A549 (cell line): ENCODE measurements around the gene OR8G1. TPM values are rescaled to one million over a fixed set of nuclear protein-coding genes. Genes with fewer than 3 reads are reported as not detected.

ENCODE experiments used
- ATAC-seq, 2 experiments: fragments of 200-7000 bp in 1 of 2; fragments of >200 bp in 1 of 2; cut with Nextera tagmentation in 1 of 2; cut with Tn5 transposase in 1 of 2; 3 replicates each; pipeline versions ENCODE4 v1.8.0 to v1.9.1; 2018 to 2020; ENCODE audit warnings: mild to moderate bottlenecking in 1 of 2, moderate library complexity in 1 of 2
- CTCF ChIA-PET: fragments of 300-600 bp; sonication (Branson Sonifier 250); formaldehyde crosslinking; extraction: SDS; loops from one replicate; lab custom pipeline; 2021; ENCODE audit warnings: antibody characterized with exemption, inconsistent platforms; lab: Yijun Ruan, JAX
- POLR2A ChIA-PET: fragments of 350-600 bp; formaldehyde crosslinking; extraction: SDS; loops from one replicate; lab custom pipeline; 2021; ENCODE audit warnings: antibody characterized with exemption, inconsistent platforms; lab: Yijun Ruan, JAX
- DNase-seq, 2 experiments: peaks; one replicate each; pipeline versions ENCODE4 v3.0.0 to v3.0.0-alpha.2; 2011 to 2016; ENCODE audit warnings: low read depth in 1 of 2, low spot score in 1 of 2
- FAIRE-seq: peaks from 2 replicates; lab custom pipeline; 2011; peaks lifted over from hg19 to GRCh38; lab: Jason Lieb, UNC
- H3K27ac ChIP-seq, 2 experiments: fragments of >200 bp; sonication (Bioruptor Twin); formaldehyde crosslinking; 3 replicates each; pipeline ENCODE4 v1.5.1; 2016 to 2017
- H3K4me1 ChIP-seq: fragments of >200 bp; sonication (Bioruptor Twin); formaldehyde crosslinking; 3 replicates; pipeline ENCODE4 v1.6.1; 2016
- H3K4me2 ChIP-seq: fragments of >200 bp; sonication (Bioruptor Twin); formaldehyde crosslinking; 3 replicates; pipeline ENCODE4 v1.6.1; 2016
- H3K4me3 ChIP-seq: fragments of >200 bp; sonication (Bioruptor Twin); formaldehyde crosslinking; 3 replicates; pipeline ENCODE4 v1.5.1; 2016
- H3K9me3 ChIP-seq: fragments of >200 bp; sonication (Bioruptor Twin); formaldehyde crosslinking; 3 replicates; pipeline ENCODE4 v1.6.1; 2016
- BHLHE40 ChIP-seq: IDR thresholded peaks from 2 replicates; pipeline ENCODE4 v1.6.1; 2012; ENCODE audit warnings: low read depth, low read length, inconsistent platforms
- CBX2 ChIP-seq: fragments of 200-600 bp; sonication (generic); IDR thresholded peaks from 2 replicates; pipeline ENCODE4 v1.6.1; 2016; ENCODE audit warnings: low read depth, mild to moderate bottlenecking, borderline replicate concordance
- CBX8 ChIP-seq: fragments of 200-600 bp; sonication (generic); IDR thresholded peaks from 2 replicates; pipeline ENCODE4 v1.6.1; 2016
- EHMT2 ChIP-seq: fragments of 200-600 bp; sonication (generic); IDR thresholded peaks from 2 replicates; pipeline ENCODE4 v1.6.1; 2016; ENCODE audit warnings: antibody characterized with exemption, low read depth, mild to moderate bottlenecking, moderate library complexity
- ESRRA ChIP-seq: fragments of 150-350 bp; IDR thresholded peaks from 2 replicates; pipeline ENCODE4 v1.6.1; 2014; ENCODE audit warnings: mild to moderate bottlenecking, low read length, borderline replicate concordance
- FOSL2 ChIP-seq, 2 experiments: fragments of 450-650 bp in 1 of 2; fragments of >200 bp in 1 of 2; sonication (Bioruptor Twin) in 1 of 2; formaldehyde crosslinking; IDR thresholded peaks; 2 replicates each; pipeline versions ENCODE4 v1.5.0 to v1.6.1; 2016 to 2020; ENCODE audit warnings: mild to moderate bottlenecking in 1 of 2, moderate library complexity in 1 of 2
- FOXS1 ChIP-seq: fragments of 250-450 bp; sonication (Bioruptor Pico); IDR thresholded peaks from 2 replicates; pipeline ENCODE4 v1.5.0; 2020; ENCODE audit warnings: mild to moderate bottlenecking, moderate library complexity
- HEYL ChIP-seq: fragments of 250-450 bp; sonication (Bioruptor Pico); IDR thresholded peaks from 2 replicates; pipeline ENCODE4 v1.8.0; 2021; ENCODE audit warnings: mild to moderate bottlenecking, moderate library complexity
- HOXB5 ChIP-seq: fragments of 250-450 bp; sonication (Bioruptor Pico); IDR thresholded peaks from 2 replicates; pipeline ENCODE4 v1.5.0; 2020; ENCODE audit warnings: mild to moderate bottlenecking, moderate library complexity
- KDM1A ChIP-seq: fragments of 200-600 bp; sonication (generic); IDR thresholded peaks from 2 replicates; pipeline ENCODE4 v1.6.1; 2016; ENCODE audit warnings: low read depth, mild to moderate bottlenecking
- MAFK ChIP-seq: fragments of 450-650 bp; IDR thresholded peaks from 2 replicates; pipeline ENCODE4 v1.6.1; 2014; ENCODE audit not compliant: partially characterized antibody
- NPAS2 ChIP-seq: fragments of 250-450 bp; sonication (Bioruptor Pico); IDR thresholded peaks from 2 replicates; pipeline ENCODE4 v1.8.0; 2022; ENCODE audit warnings: mild to moderate bottlenecking, moderate library complexity, borderline replicate concordance
- NR3C1 ChIP-seq: fragments of >200 bp; sonication (Bioruptor Twin); formaldehyde crosslinking; IDR thresholded peaks from 3 replicates; pipeline ENCODE4 v1.6.1; 2017
- RFX5 ChIP-seq: fragments of 450-650 bp; IDR thresholded peaks from 2 replicates; pipeline ENCODE4 v1.7.1; 2014; ENCODE audit warnings: antibody characterized with exemption, mild to moderate bottlenecking, moderate library complexity
- SMC3 ChIP-seq: fragments of >200 bp; sonication (Bioruptor Twin); formaldehyde crosslinking; IDR thresholded peaks from 3 replicates; pipeline ENCODE4 v1.6.1; 2018; ENCODE audit warnings: inconsistent platforms
- TP53 ChIP-seq: fragments of 250-450 bp; sonication (Bioruptor Pico); IDR thresholded peaks from 2 replicates; pipeline ENCODE4 v1.5.0; 2021; ENCODE audit warnings: mild to moderate bottlenecking, moderate library complexity
- ZNF302 ChIP-seq: fragments of 250-450 bp; sonication (Bioruptor Pico); IDR thresholded peaks from 2 replicates; pipeline ENCODE4 v1.9.0; 2021; ENCODE audit warnings: inconsistent platforms, mild to moderate bottlenecking, moderate library complexity
- WGBS: methylation state at CpG from one replicate; pipeline ENCODE4 v1.1.6; 2017; ENCODE audit errors: missing lambda C conversion rate; 5-methylcytosine and 5-hydroxymethylcytosine counted together
- polyA plus RNA-seq, 4 experiments: library from polyadenylated mRNA; depleted of rRNA in 3 of 4; stranded (reverse); fragments of >200 nt; fragmentation: RNase III in 1 of 4; extraction: RNeasy Plus Mini Kit Qiagen cat#74134 plus additional on column Dnase treatment in 1 of 4; gene quantifications; 2 replicates in 3 of 4; 3 replicates in 1 of 4; pipeline ENCODE4 v1.2.3, GENCODE V29; 2011 to 2017
- TF ChIP-seq, protein P1 (sequence below): fragments of 250-450 bp; sonication (Bioruptor Pico); IDR thresholded peaks from 2 replicates; pipeline ENCODE4 v1.5.0; 2021; ENCODE audit warnings: mild to moderate bottlenecking, moderate library complexity, borderline replicate concordance
- TF ChIP-seq, protein P2 (sequence below): fragments of 250-450 bp; sonication (Bioruptor Pico); IDR thresholded peaks from 2 replicates; pipeline ENCODE4 v1.5.0; 2020; ENCODE audit warnings: low read depth, mild to moderate bottlenecking, moderate library complexity
- TF ChIP-seq, protein P3 (sequence below): fragments of 150-350 bp; IDR thresholded peaks from 2 replicates; pipeline ENCODE4 v1.6.1; 2014; ENCODE audit warnings: low read depth, mild to moderate bottlenecking, low read length
- TF ChIP-seq, protein P4 (sequence below): IDR thresholded peaks from 2 replicates; pipeline ENCODE4 v1.6.1; 2012
- TF ChIP-seq, protein P5 (sequence below): fragments of >200 bp; sonication (Bioruptor Twin); formaldehyde crosslinking; IDR thresholded peaks from 3 replicates; pipeline ENCODE4 v1.6.1; 2016
- TF ChIP-seq, protein P6 (sequence below): IDR thresholded peaks from 2 replicates; pipeline ENCODE4 v1.6.1; 2012

Gene OR8G1
- polyA plus RNA-seq, 2 of the 4 experiments (the other 2 are of a cell fraction): not detected

DNA sequence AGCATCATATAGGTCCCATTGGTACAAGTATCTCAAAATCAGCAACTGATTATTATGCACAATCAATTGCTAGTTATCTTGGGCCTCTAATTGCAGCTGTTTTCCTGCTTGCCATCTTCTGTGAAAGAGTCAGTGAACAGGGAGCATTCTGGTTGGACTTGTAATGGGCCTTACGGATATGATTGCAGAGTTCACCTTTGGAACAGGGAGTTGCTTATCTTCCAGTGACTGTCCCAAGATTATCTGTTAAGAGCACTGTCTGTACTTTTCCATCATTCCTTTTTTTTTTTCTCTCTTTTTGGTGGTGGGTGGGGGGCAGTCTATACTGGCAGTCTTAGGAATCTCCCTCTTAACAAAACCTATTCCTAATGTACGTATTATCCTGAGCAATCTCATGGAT is 33.1 kb downstream of the OR8G1 start (continued):
- TF ChIP-seq, protein P1, sequence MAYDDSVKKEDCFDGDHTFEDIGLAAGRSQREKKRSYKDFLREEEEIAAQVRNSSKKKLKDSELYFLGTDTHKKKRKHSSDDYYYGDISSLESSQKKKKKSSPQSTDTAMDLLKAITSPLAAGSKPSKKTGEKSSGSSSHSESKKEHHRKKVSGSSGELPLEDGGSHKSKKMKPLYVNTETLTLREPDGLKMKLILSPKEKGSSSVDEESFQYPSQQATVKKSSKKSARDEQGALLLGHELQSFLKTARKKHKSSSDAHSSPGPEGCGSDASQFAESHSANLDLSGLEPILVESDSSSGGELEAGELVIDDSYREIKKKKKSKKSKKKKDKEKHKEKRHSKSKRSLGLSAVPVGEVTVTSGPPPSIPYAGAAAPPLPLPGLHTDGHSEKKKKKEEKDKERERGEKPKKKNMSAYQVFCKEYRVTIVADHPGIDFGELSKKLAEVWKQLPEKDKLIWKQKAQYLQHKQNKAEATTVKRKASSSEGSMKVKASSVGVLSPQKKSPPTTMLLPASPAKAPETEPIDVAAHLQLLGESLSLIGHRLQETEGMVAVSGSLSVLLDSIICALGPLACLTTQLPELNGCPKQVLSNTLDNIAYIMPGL (CRISPR knock-in tag): no peak
- TF ChIP-seq, all 56 proteins: peak for 0

DNA sequence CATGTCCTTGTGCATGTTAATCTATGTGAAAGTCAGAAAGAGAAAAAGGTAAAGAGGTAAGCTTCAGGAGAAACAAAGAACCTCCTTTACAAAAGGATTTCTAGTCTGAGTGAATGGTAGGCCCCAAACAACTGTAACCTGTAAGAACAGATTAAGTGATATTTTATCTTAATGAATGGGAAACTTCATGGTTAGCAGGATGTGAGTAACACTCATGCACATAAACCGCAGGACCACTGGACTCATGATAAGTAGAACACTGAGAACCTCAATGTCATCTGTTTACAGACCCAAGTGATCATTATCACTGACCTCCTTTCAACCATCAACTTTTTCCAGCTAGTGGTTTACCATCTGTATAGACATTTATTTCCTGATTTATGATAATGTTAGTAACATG is 35.2 kb downstream of the OR8G1 start:
- Histone ChIP-seq H3K4me1 (no peaks in the 10 kb centered on the region), H3K27ac (no peak overlapping the region), H3K4me2 (no peak overlapping the region), H3K4me3 (no peak overlapping the region), H3K9me3 (no peaks in the 10 kb centered on the region)
- WGBS: 0% methylated on average over 1 of the region's 1 CpG
- no peak for TF ChIP-seq ZNF302 (CRISPR knock-in tag)
- no peak for TF ChIP-seq BHLHE40
- no peak for TF ChIP-seq MAFK
- TF ChIP-seq CBX2: no peak
- no peak for TF ChIP-seq SMC3
- TF ChIP-seq RFX5: no peak
- no peak for TF ChIP-seq CBX8
- TF ChIP-seq, protein P2, sequence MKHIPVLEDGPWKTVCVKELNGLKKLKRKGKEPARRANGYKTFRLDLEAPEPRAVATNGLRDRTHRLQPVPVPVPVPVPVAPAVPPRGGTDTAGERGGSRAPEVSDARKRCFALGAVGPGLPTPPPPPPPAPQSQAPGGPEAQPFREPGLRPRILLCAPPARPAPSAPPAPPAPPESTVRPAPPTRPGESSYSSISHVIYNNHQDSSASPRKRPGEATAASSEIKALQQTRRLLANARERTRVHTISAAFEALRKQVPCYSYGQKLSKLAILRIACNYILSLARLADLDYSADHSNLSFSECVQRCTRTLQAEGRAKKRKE (CRISPR knock-in tag): no peak
- no peak for TF ChIP-seq NPAS2 (CRISPR knock-in tag)
- TF ChIP-seq, protein P3, sequence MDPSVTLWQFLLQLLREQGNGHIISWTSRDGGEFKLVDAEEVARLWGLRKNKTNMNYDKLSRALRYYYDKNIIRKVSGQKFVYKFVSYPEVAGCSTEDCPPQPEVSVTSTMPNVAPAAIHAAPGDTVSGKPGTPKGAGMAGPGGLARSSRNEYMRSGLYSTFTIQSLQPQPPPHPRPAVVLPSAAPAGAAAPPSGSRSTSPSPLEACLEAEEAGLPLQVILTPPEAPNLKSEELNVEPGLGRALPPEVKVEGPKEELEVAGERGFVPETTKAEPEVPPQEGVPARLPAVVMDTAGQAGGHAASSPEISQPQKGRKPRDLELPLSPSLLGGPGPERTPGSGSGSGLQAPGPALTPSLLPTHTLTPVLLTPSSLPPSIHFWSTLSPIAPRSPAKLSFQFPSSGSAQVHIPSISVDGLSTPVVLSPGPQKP: no peak
- TF ChIP-seq TP53 (CRISPR knock-in tag): no peak
- no peak for TF ChIP-seq ESRRA
- TF ChIP-seq NR3C1: no peak
- TF ChIP-seq FOXS1 (CRISPR knock-in tag): no peak
- TF ChIP-seq, protein P4, sequence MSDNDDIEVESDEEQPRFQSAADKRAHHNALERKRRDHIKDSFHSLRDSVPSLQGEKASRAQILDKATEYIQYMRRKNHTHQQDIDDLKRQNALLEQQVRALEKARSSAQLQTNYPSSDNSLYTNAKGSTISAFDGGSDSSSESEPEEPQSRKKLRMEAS: no peak
- TF ChIP-seq KDM1A: no peak
- TF ChIP-seq HOXB5 (CRISPR knock-in tag): no peak
- no peak for TF ChIP-seq FOSL2 (IDR thresholded peaks at IDR 0.05)
- TF ChIP-seq FOSL2 (CRISPR knock-in tag; IDR thresholded peaks at IDR 0.05): no peak
- TF ChIP-seq EHMT2: no peak
- no peak for ATAC-seq
- FAIRE-seq: no peak
- CTCF ChIA-PET: no interaction called here
- POLR2A ChIA-PET: no interaction called here
- no peak for DNase-seq

DNA sequence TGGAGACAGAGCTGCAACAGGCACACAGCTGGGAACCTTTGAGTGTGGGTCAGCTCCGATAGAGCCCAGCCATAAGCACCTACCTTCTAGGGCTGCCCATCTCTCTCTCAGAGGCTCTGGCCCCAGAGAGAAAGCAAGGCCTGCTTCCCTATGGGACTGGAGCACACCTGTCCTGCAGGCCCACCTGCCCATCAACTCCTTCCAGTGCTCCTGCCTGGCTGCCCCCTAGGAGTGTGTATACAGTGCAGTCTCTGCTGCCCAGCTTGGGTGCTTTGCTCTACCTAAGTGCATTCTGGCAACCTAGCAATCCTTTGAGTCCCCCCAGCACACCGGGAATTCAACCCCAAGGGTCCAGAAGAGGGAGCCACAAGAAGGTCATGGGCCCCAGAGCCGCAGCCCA is 36.3 kb downstream of the OR8G1 start:
- no peak for FAIRE-seq
- ChIA-PET POLR2A (no interaction called here), CTCF (interaction anchor here (1.4 kb wide), 1 partner anchor 205 kb away, joined by 4 read pairs; no protein-coding TSS in a partner anchor)
- no peak for ATAC-seq
- H3K4me2 ChIP-seq: no peak overlapping the region
- TF ChIP-seq, protein P5, sequence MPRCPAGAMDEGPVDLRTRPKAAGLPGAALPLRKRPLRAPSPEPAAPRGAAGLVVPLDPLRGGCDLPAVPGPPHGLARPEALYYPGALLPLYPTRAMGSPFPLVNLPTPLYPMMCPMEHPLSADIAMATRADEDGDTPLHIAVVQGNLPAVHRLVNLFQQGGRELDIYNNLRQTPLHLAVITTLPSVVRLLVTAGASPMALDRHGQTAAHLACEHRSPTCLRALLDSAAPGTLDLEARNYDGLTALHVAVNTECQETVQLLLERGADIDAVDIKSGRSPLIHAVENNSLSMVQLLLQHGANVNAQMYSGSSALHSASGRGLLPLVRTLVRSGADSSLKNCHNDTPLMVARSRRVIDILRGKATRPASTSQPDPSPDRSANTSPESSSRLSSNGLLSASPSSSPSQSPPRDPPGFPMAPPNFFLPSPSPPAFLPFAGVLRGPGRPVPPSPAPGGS: no peak
- TF ChIP-seq HEYL (CRISPR knock-in tag): no peak
- TF ChIP-seq, protein P6, sequence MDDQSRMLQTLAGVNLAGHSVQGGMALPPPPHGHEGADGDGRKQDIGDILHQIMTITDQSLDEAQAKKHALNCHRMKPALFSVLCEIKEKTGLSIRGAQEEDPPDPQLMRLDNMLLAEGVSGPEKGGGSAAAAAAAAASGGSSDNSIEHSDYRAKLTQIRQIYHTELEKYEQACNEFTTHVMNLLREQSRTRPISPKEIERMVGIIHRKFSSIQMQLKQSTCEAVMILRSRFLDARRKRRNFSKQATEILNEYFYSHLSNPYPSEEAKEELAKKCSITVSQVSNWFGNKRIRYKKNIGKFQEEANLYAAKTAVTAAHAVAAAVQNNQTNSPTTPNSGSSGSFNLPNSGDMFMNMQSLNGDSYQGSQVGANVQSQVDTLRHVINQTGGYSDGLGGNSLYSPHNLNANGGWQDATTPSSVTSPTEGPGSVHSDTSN: no peak
- no peaks in the 10 kb centered on the region for H3K4me1 ChIP-seq
- DNase-seq: no peak
- H3K4me3 ChIP-seq: no peak overlapping the region
- WGBS: 10% methylated on average over 1 of the region's 3 CpGs
- H3K27ac ChIP-seq: no peak overlapping the region
- H3K9me3 ChIP-seq: no peaks in the 10 kb centered on the region
